HS-27A (cell line): ENCODE data around the gene HOXA6.

Source experiments
- DNase-seq: peaks from one replicate; pipeline ENCODE4 v3.0.0-alpha.2; 2012; ENCODE audit warnings: low read depth, missing footprints

Gene HOXA6

DNA sequence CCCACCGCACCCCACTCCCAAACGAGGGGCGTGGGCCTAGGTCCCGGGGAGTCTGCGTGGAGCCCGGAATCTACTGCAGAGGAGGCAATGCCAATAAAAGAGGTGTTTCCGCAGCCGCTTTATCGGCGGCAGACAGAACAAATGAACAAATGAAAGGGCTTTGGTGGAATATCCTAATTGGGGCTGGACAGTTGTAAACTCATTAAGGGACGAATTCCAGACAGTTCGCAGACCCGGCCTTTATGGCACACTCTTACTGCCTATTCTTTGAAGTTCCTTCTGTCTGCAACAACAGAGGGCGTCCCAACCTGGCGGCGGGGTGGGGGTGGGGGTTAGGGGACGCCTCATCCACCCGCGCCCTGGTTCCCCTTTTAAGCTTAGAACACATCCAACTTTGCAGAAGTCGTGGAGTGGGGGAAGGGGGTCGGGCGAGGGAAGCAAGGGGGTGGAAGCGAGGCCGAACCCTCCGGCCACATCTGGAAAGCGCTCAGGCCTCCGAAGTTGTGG is 13.7 kb upstream of the HOXA6 start:
- no peak for DNase-seq

DNA sequence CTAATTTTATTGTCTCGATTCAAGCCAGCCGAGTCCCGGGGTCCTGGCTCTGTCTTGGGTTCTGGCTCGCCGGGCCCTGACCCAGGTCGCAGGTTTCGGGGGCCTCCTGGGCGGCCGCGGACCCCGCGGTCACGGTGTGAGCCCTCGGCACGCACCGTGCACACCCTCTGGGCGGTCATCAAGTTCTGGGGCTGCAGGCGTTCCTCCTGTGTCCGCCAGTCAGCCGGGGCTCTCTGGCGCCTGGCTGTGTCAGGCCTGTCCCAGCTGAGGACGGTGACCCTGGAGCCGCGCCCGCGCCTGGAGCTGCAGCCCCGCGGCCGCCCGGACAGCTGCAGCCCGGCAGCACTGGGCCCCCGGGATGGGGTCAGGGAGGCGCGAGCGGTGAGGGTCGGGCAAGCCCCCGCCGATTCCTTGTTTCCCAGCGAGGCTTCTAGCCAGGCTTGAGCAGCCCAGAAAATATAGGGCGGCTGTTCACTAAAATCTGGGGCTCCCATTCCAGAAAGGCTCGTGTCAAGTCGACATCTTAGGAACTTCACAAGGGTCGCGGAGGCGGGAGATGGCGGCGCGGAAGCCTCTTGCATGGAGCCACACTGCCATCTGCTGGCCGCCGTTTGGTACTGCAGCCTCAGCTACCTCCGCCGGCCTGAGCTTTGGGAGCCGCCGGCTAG is 13.1 kb upstream of the HOXA6 start:
- no peak for DNase-seq

DNA sequence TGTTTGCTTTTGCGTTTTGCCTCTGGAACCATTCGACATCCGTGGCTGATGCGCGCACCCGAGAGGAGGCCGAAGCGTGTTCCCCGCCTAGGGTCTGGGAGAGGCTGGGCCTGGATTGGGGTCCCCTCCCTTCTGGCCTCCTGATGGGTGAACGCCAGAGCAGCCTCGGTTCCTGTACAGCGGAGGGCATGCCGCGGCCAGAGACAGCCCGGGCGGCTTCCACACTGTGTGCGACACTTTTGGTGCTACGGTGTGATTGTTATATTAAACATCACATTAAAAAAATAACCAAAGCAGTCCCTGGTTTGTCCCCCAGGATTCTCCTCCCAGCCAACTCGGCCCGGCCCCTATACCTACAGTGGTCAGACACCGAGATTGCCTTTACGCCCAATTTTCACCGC is 12.6 kb upstream of the HOXA6 start:
- DNase-seq = no peak

DNA sequence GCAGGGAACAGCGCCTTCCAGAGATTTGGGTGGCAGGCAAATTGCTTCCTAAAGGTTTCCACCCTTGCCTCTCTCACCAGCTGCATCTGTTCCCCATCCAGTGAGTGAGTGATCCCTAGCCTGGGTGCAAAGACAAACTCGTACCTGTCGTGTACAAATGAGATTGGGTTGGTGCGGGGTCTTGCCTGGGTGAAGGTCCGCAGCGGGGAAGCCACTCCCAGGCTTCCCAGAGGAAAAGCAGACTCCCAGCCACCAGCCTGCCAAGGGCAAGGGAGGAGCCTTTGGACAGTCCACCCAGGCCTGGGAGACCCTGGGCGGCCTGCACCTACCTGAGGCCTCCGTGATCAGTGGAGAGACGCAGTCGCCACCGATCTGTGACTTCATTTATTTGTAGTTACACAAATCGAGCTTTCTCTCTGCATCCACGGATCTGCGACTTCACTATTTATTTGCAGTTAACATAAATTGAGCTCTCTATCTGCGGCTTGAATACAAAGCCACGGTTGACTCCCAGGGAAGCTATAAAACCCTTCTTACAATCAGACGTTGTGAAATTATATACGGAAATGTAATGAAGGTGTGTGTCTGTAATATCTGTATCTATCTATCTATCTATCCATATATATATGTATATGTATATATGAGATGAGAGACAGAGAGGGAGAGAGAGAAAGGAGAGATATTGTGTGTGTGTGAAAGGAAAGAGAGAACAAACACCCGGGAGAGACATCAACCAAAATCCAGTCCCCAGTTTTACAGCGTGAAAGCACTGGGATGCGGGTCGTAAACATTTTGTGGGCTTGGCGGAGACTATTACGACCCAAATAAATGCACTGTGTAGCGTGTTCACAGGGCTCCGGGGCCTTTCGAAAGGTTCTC is 11.9 kb upstream of the HOXA6 start:
- no peak for DNase-seq

DNA sequence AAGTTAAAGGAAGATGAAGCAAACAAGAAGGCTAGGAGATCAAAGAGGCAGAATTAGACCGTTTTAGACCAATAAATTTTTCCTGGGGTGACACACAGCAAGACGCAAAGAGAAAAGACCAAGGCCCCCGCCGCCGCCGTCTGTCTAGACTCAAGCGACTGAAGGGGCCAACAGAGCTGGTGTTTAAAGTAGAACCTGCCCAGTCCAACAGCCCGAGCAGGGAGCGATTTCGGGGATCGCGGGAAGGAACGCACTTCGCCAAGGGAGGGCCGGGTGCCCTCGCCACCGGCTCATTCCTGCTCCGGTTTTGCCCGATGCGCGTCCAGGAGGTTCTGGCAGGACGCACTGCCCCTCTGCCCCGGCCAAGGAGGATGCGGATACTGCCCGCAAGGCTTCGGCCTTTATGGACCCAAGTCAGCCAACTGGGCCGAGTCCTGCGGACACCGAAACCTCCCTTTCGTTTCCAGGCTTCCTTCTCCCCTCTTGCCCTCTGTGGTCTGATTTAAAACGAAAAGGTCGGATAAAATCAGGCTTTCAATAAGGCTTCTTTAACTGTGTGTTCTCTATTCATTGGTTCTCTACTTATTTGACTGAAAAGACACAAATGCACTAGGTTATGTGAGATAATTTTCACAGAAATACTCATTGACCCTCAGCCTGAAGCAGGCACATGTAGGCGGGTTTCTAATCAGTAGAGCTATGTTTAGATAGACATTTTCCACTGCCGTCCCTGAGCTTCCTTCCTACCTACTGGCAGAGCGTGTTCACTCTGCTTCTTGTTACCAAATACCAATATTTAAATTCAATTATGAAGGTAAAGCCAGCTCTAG is 11.1 kb upstream of the HOXA6 start:
- DNase-seq = no peak

DNA sequence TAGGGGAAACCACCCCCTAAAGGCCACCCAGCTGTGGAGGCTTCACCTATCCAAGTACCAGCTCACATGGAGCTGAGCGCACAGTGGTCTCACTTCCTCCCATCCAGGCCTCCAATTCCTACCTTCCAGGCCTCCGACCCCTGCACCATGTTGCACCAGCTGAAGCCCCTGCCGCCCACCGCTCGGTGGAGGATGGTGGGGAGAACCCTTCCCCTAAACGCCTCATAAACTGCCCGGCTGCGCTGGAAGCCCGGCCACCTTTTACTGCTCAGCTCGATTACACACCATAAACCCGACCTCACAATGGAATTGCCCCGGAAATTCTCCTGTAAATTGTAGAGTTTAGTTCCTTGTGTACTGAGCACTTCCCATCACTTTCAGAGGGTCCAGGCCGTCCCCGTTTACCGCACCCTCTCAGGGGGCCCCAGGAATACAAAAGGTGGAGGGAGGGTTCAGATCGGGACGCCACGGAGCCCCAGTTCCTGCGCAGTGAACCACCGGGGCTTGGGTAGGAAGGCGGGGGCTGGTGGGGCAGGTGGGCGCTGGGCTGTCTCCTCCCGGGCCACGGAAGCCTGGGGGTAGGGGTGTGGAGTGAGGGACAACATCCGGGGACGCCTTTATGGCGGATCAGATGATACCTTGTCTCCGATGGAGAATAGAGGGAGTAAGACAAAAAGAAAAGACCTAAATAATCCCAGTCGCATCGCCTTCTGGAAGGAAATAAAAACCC is 10.3 kb upstream of the HOXA6 start:
- DNase-seq = no peak

DNA sequence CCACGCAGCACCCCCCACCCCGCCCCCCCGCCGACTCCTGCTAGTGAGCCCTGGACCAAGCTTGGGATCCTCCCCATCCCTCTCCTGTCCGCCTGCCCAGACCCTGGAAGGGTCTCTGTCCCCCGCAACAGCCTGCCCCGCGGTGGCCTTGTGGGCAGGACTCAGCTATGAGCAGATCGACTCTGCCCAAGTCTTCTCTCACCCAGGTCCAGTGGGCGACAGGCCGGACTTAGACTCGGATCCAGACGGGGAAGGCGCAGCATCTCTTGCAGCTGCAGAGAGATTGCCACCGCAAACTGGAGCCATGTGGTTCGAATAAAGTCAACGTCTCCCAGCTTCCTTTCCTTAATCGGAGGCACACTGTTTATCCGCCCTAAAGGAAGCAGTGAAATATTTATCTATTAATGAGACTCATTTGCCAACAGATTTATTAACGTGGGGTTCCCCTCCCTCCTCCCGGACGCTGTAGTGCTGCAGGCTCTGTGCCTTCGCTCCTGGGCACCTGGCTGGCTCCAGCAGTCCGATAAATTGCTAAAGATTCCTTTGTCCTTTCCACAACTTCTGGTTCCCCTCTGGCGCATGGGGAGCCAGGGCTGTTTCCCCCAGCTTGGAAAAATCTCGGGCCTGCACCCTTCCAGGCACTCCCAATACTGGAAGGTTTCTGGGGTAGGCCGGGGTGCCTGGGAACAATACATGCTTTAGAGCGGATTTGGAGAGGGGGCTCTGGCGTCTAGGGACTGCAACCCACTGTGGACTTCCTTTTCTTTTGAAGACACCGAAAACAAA is 9.5 kb upstream of the HOXA6 start:
- no peak for DNase-seq

DNA sequence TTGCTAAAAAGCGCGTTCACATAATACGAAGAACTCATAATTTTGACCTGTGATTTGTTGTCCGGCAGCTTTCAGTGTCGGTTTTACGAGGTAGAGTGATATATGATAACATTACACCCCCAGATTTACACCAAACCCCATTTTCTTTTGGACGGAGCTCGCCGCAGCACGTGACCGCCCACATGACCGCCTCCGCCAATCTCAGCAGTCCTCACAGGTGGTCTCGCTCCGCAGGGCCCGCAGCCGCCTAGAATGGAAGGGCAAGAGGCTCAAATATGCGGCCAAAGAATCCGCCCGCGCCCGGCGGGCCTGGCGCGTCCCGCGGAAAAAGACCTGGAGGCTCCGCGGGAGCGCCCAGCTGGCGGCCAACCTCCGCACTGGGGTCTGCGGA is 8.9 kb upstream of the HOXA6 start, which contains the start of gene HOXA7:
HOXA7 (minus strand) TSS at position 168 of the 391 bp plus-strand sequence; CDS start at position 38, 130 bp downstream.
- DNase-seq = no peak

DNA sequence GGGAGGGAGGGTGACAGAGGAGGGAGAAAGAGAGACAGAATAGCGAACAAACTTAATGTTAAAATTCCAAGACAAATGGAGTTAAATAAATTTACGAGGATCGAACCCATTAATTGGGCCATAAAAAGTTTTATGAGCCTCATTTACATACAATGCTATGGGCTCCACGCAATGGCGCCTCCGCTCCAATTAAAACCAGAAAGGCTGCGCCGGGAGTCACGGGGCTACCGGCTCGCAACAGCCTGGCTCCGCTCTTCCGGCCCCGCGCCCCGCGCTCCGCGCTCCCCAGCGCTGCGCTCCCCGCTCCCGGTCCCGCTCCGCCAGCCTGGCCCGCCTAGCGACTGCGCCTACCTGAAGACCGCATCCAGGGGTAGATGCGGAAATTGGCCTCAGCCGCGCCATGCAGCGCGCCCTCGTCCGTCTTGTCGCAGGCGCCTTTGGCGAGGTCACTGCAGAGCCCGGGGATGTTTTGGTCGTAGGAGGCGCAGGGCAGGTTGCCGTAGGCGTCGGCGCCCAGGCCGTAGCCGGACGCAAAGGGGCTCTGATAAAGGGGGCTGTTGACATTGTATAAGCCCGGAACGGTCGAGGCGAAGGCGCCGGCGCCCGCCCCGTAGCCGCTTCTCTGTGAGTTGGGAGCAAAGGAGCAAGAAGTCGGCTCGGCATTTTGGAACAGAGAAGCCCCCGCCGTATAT is 8.4 kb upstream of the HOXA6 start:
- DNase-seq = no peak

DNA sequence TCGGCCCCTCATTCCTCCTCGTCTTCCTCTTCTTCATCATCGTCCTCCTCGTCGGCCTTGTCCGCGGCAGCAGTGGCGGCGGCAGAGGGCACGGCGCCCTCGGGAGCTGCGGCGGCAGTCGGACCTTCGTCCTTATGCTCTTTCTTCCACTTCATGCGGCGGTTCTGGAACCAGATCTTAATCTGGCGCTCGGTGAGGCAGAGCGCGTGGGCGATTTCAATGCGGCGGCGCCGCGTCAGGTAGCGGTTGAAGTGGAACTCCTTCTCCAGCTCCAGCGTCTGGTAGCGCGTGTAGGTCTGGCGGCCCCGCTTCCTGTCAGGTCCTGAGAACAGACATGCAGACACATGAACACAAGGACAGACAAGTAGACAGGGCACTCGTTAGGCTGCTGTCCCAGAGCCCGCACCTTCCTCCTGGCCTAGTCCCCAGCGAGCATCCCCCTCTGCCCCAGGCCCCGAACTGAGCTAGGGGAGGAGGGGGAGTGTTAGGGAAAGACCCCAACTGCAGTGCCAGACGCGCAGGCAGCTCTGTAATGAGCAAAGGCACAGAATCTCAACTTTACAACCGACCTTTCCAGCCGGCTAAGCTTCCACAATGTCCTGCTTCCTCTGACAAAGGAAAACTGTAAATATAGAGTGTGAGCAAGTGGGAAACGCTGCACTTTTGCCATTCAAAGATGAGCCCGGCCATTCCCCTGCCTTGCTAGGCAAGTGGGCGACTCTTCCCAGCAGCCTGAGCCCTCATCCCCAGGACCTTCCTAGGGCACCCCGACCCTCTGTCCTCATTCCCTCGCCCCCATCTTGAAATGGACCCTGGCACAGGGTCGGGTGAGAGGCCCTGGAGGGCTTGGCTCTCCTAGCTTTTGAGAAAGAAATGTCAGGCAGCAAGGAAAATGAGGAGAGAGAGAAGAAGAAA is 7.6 kb upstream of the HOXA6 start:
- no peak for DNase-seq

DNA sequence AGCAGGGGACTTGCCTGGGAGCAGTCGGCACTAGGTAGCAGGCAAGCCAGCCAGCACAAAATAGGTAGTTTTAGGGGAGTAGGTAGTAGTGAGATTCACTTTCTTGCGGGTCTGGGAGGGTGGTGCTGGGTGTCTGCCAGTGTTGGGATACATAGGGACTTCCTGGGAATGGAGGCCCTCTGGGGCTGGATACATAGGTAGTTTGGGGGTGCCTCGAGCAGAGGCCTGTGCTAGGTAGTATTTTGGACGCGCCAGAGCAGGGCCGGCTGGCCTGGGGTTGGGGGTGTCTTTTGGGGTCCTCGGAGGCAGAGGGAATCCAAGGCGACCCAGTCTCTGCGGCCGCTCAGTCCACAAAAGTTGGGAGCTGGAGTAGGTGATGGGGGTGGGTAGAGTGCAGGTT is 6.8 kb upstream of the HOXA6 start:
- DNase-seq = no peak

DNA sequence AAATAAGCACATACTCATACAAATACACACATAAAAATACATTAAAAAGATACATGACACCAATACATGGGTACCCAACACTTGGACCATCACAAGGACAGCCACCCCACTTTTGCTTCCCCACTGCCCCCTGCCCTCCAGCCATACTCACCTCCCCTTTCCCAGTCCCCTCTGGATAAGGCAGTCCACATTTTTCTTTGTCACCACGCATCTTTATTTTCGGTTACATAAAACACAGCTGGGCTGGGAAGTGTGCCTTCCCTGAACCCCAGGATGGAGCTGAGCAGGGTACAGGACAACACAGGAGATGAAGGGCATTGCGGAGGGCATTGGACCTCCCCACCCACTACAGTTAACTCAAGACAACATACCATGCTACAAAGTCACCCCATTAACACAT is 6.0 kb upstream of the HOXA6 start:
- DNase-seq = no peak

DNA sequence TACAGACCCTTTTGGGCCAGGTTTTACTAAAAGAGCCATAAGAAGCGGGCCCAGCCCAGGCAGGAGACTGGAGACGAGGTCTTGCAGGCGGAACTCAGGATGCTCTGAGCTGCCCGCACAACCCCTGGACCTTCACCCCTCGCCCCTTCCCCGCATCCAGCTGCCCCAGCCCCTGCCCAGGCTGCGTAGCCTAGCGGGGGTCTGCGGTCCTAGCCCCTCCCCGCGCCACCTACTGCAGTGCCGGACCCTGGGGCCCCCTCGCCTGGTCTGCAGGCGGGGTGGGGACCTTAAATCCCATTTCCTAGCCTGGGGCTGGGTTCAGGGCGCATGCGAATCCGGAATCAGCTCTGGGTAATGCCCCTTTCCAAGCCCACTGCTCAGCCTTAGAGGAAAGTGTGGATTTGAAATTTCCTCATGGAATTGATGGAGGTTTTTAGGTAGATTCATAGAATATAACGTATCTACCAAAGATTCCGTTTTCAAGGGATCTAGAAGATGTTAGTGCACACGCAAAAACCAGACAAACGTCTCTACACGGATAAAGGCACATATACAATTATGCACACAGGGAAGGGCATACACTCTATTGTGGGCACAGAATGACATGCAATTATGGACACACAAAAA is 5.4 kb upstream of the HOXA6 start:
- DNase-seq = no peak

DNA sequence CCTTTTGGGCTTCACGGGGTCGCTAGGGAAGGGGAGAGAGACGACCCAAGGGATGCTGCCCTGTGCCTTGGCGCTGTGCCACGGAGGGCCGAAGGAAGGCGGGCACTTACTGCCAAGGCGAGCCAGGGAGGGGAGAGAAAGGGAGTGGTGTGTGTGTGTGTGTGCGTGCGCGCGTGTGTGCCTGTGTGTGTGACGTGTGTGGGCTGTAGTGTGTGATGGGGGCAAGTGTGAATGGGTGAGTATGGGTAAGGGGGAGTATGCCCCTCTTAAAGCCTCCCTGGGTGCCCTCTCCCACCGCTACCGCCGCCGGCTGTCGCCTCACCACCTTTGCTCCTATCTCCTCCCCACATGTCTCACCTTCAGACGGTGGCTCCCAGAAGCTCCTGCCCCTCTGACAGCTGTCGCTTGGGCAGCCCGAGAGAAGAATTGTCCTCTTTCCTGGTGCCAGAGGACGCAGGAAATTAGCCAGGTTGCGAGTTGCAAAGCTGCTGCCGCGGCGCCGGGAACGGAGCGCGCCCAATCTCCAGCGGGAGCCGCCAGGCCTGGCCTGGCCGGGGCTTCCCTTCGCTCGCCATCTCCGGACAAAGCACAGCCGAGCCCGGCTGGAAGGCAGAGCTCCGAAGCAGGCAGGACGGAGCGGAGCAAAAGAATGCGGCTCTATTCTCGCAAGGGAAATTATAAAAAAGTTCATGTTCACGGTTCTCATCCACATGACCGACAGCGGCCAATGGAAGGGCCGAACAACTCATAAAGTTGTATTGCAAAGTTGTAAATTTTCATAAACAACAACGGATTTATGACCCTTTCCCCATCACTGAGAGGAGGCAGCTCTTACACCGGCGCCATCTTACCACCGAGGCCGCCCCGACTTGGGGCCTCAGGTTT is 4.6 kb upstream of the HOXA6 start, which contains the start of gene HOXA3:
HOXA3 (minus strand) TSS at position 653 of the 885 bp plus-strand sequence. CDS start 41,943 bp downstream, outside the sequence.
- no peak for DNase-seq

DNA sequence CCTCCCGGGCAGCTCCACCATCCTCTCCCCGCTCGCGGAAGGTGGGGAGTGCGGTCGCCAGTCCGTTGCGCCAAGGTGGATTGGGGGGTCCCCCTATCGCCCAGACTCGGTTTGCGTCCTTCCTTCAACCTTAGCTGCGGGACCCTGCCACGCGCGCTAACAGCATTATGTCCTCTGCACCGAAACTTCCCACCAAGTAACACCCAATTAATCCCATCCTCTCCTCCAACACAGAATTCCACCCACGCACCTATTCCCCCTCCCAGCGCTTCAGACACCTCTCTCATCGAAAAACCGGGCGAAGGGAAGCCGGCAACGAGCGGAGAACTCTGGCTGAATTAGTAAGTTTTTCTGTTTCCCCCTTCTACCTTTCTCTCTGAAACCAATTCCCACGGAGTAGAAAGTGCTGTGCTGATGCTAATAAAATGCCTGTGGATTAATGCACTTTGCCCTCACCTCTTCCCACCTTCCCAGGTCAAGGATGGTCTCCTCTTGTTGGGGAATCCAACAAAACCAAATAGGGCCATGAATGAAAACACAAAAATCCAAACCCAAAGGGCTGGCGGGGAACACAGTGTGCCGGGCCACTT is 3.9 kb upstream of the HOXA6 start:
- no peak for DNase-seq

DNA sequence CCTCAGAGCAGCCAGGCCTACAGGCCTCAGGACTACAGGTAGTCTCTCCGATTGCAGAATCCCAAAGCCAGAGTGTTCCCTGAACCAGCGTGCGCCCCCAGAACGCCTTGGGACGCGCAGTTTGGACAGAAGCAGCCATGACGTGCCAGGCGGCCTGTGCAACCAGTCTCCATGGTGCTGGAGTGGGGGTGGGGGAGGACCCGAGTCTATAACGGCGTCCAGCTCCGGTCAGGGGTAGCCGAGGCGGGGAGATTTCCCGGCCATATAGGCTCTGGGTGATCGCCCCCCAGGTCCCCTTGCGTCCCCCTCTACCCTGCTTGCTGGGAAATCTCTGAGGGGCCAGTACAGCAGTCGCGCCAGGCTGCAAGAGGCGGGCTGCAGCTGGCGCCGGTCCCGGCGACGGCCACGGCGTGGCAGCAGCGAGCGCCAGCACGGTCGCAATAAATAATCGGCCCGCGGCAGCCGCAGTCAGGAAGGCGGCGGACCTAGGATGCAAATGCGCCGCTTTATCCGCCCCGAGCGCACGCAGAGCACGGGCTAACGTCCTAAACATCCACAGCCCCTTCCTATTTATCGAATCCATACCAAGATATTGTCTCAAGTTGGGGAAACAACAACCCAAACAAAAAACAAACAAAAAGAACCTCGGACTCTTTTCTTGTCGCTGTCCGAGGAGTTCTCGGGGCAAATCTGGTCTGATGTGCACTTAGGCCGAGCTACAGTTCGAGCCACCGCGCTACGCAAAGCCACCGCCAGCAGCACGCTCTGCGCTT is 3.2 kb upstream of the HOXA6 start:
- no peak for DNase-seq
